IPS-15b (cell line): Measurements from ENCODE around the gene CAMKK1.
A peak's percentile ranks its signal among the peaks of the same experiment; 100 is the strongest.
"Not testable (repeated sequence)": the region's sequence is repeated elsewhere in the genome, so short reads cannot be mapped to it uniquely, and the experiment has no call there.

Experiments
- H3K27me3 ChIP-seq: one replicate; pipeline ENCODE4 v1.6.1; 2013; ENCODE audit warnings: low read length; ENCODE audit not compliant: control insufficient read depth, insufficient read depth
- H3K36me3 ChIP-seq: one replicate; pipeline ENCODE4 v1.6.1; 2013; ENCODE audit warnings: low read length; ENCODE audit not compliant: control insufficient read depth, insufficient read depth
- H3K4me1 ChIP-seq: one replicate; pipeline ENCODE4 v1.6.1; 2013; ENCODE audit warnings: mild to moderate bottlenecking, low read length; ENCODE audit not compliant: control insufficient read depth, insufficient read depth
- H3K4me3 ChIP-seq: one replicate; pipeline ENCODE4 v1.5.1; 2013; ENCODE audit warnings: low read depth, low read length
- H3K9ac ChIP-seq: one replicate; pipeline ENCODE4 v1.6.1; 2013; ENCODE audit warnings: low read depth, mild to moderate bottlenecking, low read length
- H3K9me3 ChIP-seq: one replicate; pipeline ENCODE4 v1.6.1; 2013; ENCODE audit warnings: mild to moderate bottlenecking, low read length; ENCODE audit not compliant: control insufficient read depth, insufficient read depth

Gene CAMKK1

DNA sequence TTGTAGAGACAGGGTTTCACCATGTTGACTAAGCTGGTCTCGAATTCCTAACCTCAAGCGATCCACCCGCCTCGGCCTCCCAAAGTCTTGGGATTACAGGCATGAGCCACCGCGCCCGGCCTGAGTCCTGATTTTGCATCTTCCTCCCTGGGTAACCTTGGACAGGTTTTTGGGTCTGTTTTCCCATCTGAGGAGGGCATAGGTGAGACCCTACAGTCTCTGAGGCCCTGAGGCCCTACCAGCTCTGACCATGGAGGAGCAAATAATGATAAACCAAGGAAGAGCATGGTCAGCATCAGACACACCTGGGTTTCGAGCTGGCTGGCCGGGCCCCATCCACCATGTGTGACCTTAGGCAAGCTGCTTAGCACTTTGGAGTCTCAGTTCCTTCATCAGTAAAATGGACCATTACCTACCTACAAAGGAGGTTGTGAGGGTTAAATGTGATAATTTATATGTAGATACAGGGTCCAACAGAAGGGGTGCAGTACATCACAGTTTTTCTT, 45.6 kb downstream of the CAMKK1 start:
- H3K4me1 ChIP-seq = peaks cover 7% of the 10 kb centered on the region
- H3K27me3 ChIP-seq = no peaks in the 10 kb centered on the region
- H3K9ac ChIP-seq = no peak overlapping the region
- no peak overlapping the region for H3K4me3 ChIP-seq
- peaks cover 5% of the 10 kb centered on the region for H3K36me3 ChIP-seq
- H3K9me3 ChIP-seq = no peaks in the 10 kb centered on the region

DNA sequence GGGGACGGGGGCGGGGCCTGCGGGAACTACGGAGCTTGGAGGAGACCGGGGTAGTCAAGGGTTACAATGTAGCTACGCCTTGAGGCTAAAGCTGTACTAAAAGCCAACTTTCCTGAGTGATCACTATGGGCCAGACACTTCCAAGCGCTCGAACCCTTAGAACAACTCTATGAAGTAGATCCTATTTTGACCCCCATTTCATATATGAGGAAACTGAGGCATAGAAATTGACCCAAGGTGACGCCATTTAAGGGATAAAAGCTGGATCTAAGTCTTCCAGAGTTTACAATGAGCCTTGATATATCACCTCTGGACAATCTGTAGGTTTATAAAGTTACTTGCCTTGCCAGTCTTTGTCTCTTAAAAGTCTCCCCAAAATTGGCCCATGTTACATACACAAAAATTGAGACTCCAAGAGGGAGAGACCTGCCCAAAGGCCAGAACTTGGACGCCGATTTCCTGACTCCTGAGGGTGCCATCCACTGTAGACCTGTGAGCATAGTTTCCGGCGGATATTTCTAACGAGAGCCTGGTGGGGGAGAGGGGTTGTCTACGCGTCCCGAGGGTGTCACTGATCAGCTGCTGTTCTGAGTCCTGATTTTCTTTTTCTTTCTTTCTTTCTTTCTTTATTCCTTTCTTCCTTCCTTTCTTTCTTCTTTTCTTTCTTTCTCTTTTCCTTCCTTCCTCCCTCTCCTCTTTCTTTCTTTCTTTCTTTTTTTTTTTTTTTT, 46.3 kb downstream of the CAMKK1 start:
- Histone ChIP-seq H3K9me3 (no peaks in the 10 kb centered on the region), H3K4me1 (peaks cover 7% of the 10 kb centered on the region), H3K9ac (peak overlapping the region; percentile 37), H3K27me3 (no peaks in the 10 kb centered on the region), H3K36me3 (peaks cover 10% of the 10 kb centered on the region), H3K4me3 (no peak overlapping the region)

DNA sequence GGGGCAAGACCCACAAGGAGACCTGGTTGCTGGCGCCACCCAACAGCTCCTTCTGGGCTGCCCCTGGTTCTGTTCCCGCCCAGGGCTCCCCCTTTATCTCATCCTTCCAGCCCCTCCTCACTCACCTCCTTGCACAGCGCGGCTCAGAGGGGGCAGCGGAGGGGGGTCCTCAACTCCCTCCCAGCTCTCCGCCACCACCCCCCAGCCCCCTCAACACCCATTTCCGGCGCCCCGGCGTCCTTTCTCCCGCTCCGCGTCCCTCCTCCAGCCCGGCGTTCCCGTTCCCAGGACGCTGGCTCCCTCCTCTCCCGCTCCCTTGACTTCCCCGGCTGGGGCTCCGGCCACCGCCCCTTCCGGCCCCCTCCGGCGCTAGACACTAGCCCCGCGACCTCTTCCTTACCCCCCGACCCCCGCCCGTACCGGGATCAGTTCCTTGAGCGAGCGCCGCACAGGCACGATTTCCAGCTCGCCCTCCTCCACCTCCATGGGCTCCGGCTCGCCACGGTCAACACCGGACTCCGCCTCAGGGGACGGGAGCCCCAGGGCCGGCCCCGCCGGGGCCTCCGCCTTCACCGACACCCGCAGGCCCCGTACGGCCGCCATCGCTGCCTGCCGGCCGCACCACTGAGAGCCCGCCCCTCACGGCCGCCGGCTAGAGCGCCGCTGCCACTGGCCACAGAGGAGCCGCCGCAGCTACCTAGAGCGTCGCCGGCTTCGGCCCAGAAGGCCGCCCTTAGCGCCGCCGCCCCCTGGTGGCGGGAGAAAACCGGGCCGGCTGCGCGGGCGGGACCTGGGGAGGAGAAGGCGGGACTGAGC, 47.0 kb downstream of the CAMKK1 start, which contains the start of gene NCBP3:
Gene NCBP3 (minus strand): TSS at position 626 of the 816 bp plus-strand sequence. CDS start 23 bp downstream, at position 603.
- Histone ChIP-seq H3K9me3 (no peaks in the 10 kb centered on the region), H3K4me1 (peaks cover 7% of the 10 kb centered on the region), H3K9ac (peak within 1 kb of the TSS; percentile 89), H3K27me3 (no peaks in the 10 kb centered on the region), H3K4me3 (peak within 1 kb of the TSS; percentile 82), H3K36me3 (peaks cover 15% of the 10 kb centered on the region)

DNA sequence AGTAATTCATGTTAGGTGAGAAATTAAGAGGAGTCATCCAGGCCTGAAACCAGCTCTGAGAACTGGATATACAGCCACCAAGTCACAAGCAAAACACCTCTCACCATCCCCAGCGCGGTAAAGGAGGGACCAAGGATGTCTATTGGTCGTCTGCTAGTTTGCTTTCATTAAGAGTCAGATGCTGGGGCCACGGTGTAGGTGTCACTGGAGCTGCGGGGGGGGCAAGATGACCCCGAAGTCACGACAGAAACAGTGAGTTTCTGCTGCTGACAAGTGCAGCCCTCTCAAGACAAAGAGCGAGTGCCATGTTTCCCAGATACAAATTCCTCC, 47.6 kb downstream of the CAMKK1 start:
- no peaks in the 10 kb centered on the region for H3K9me3 ChIP-seq
- H3K36me3 ChIP-seq = peaks cover 17% of the 10 kb centered on the region
- H3K4me3 ChIP-seq = peak overlapping the region; percentile 82
- H3K9ac ChIP-seq = peak overlapping the region; percentile 89
- H3K27me3 ChIP-seq = no peaks in the 10 kb centered on the region
- peaks cover 7% of the 10 kb centered on the region for H3K4me1 ChIP-seq

DNA sequence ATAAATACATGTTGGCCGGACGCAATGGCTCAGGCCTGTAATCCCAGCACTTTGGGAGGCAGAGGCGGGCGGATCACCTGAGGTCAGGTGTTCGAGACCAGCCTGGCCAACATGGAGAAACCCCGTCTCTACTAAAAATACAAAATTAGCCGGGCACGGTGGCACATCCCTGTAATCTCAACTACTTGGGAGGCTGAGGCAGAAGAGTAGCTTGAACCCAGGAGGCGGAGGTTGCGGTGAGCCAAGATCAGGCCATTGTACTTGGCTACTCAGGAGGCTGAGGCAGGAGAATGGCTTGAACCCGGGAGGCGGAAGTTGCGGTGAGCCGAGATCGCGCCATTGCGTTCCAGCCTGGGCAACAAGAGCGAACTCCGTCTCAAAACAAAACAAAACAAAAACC, 48.3 kb downstream of the CAMKK1 start:
- H3K9me3 ChIP-seq, H3K9ac ChIP-seq, H3K27me3 ChIP-seq, H3K4me1 ChIP-seq, H3K4me3 ChIP-seq: not testable (repeated sequence)
- peaks cover 24% of the 10 kb centered on the region for H3K36me3 ChIP-seq

DNA sequence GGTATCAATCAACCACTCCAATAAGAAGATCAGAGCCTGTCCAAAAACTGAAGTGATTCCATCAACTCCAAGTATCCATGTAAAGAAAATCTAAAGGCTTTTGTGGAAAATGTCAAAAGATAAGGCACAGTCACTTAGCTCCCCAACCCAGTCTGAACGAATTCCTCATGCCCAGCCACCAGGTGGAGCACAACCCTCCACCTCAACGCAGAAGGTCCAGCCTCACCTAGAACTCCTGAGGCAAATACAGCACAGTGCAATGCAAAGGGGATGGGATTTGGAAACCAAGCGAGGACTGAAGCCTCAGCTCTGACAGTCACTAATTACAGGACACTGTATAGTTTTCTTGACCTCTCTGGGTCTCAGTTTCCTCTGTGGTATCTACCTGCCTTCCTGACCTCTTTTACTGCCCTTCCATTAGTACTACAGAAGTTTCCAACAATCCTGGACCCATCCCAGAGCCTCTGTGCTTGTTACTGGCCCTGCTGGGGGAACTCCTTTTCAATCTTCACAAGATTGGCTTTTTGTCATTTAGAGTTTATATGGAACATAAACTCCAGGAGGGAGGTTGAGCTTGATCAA, 48.8 kb downstream of the CAMKK1 start:
- Histone ChIP-seq H3K4me1 (peaks cover 7% of the 10 kb centered on the region), H3K9ac (no peak overlapping the region), H3K4me3 (no peak overlapping the region), H3K9me3 (no peaks in the 10 kb centered on the region), H3K27me3 (no peaks in the 10 kb centered on the region), H3K36me3 (peaks cover 24% of the 10 kb centered on the region)

DNA sequence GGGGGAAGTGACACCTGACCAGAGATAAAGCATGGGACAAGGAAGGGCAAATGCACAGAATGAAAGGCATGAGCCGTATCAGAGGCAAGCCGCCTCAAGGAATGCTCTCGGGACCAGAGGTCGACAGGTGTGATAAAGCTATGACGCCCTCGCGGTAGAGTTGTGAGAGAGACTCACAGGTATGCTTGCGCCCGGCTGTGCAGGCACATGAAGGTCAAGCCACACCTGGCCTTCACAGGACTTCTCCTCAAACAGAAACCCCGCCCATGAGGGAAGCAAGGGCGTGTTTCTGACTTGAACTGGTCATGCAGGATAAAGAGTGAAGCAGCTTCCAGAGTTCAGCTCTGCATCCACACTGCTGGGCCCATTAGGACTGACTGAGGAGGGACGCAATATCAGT, 54.6 kb downstream of the CAMKK1 start:
- Histone ChIP-seq H3K27me3 (no peaks in the 10 kb centered on the region), H3K4me3 (no peak overlapping the region), H3K9me3 (no peaks in the 10 kb centered on the region), H3K4me1 (no peaks in the 10 kb centered on the region), H3K9ac (no peak overlapping the region), H3K36me3 (peaks cover 29% of the 10 kb centered on the region)

DNA sequence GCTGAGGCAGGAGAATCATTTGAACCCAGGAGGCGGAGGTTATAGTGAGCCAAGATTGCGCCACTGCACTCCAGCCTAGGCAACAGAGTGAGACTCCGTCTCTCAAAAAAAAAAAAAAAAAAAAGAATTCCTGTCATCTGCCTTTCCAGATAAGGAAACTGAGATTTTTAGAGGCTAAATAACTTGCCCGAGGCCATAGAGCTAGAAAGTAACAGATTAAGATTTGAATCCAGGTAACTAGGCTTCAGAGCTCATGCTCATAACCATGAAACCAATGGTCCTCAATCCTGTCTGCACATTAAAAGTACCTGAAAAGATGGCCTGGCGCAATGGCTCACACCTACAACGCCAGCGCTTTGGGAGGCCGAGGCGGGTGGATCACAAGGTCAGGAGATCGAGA, 56.3 kb downstream of the CAMKK1 start:
- H3K9me3 ChIP-seq = no peaks in the 10 kb centered on the region
- no peak overlapping the region for H3K4me3 ChIP-seq
- no peak overlapping the region for H3K9ac ChIP-seq
- no peaks in the 10 kb centered on the region for H3K4me1 ChIP-seq
- H3K27me3 ChIP-seq = no peaks in the 10 kb centered on the region
- H3K36me3 ChIP-seq = peaks cover 19% of the 10 kb centered on the region

DNA sequence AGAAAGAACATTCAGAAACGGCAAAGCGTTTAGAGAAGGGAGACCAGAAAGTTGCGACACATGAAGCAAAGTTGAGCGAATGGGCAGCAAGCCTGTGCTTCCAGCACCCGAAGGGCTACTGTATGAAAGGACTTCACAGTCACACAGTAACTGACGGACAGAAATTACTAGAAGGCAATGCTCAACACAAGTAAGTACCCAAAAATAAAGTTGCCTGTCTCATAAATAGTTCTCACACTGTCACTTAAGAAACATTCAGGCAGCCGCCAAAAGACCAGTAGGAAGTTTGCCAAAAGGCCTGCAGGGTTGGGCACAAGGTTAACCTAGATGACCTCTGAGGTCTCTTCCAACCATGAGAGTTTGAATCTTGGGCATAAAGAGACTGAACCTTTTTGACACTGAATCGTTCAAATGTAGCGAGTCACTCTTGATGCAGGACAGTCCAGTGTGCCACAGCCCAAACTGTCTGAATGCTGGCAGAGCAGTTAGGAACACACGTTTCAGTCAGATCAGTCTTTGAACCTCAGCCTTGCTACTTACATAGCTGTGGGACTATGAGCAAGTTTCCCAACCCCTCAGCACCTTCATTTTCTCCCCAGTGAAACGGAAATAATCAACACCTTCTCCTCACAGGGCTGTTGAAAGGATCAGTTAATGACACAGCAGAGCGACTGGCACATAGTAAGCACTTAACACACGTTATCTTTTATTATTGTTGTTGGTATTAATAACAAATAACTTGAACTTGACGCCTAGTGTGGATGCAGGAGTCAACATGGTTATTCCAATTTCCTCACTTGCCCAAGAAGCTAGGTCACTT, 57.2 kb downstream of the CAMKK1 start:
- H3K27me3 ChIP-seq = no peaks in the 10 kb centered on the region
- no peak overlapping the region for H3K9ac ChIP-seq
- no peaks in the 10 kb centered on the region for H3K4me1 ChIP-seq
- peaks cover 13% of the 10 kb centered on the region for H3K36me3 ChIP-seq
- no peak overlapping the region for H3K4me3 ChIP-seq
- H3K9me3 ChIP-seq = no peaks in the 10 kb centered on the region

DNA sequence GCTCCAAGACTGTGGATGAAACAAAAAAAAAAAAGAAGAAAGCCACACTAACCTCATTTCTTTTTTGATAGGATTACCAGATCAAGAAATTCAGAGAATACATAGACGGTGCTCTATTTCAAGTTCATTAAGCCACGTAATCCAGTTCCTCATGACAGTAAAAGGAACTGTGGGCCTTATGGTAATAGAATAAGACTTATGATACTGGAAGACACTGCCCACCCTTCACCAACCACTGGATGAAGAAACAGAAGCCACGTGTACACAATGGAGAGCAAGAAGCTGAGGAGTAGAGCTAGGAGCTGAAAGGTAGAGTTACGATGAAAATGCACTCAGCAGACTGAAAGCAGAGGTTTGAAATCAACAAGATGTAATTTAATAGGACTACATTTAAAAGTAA, 58.0 kb downstream of the CAMKK1 start:
- Histone ChIP-seq H3K36me3 (peaks cover 8% of the 10 kb centered on the region), H3K4me3 (no peak overlapping the region), H3K27me3 (no peaks in the 10 kb centered on the region), H3K4me1 (no peaks in the 10 kb centered on the region), H3K9ac (no peak overlapping the region), H3K9me3 (no peaks in the 10 kb centered on the region)

DNA sequence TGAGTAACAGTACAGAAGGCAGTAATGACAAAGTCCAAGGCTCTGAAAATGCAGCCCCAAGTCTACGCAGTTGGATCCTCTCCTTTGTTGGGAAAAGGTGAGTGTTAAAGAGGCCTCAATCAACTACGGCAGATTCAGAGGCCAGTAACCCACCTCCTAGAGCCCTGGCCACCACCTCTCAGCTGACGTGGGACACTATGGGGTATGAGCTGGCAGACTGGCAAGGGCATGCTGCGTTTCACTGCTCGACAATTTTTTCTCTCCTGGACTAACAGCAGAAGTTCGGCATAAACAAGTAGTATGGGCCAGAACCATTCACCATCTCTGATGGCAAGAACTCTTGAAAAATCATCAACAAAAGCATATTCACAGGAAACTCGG, 64.0 kb downstream of the CAMKK1 start:
- H3K9me3 ChIP-seq = no peaks in the 10 kb centered on the region
- no peak overlapping the region for H3K9ac ChIP-seq
- H3K27me3 ChIP-seq = no peaks in the 10 kb centered on the region
- H3K4me1 ChIP-seq = no peaks in the 10 kb centered on the region
- peaks cover 7% of the 10 kb centered on the region for H3K36me3 ChIP-seq
- H3K4me3 ChIP-seq = no peak overlapping the region
